PC-3 (cell line): ENCODE measurements around the gene SLC9A3. TPM values are rescaled to one million over a fixed set of nuclear protein-coding genes. Genes with fewer than 3 reads are reported as not detected.

ENCODE experiments used
- ATAC-seq: fragments of 200-7000 bp; cut with Tn5 transposase; 2 replicates; pipeline ENCODE4 v1.9.1; 2020; ENCODE audit warnings: mild to moderate bottlenecking, moderate library complexity
- BruUV-seq: library from RNA; stranded (reverse); fragments of 400-500 nt; replicated peaks from 2 replicates; lab custom pipeline; 2021; lab: Mats Ljungman, UMichigan
- CTCF ChIA-PET: fragments of 300-600 bp; sonication (Branson Sonifier 250); formaldehyde crosslinking; loops from one replicate; lab custom pipeline; 2022; ENCODE audit warnings: antibody characterized with exemption; lab: Charles Lee
- POLR2A ChIA-PET: fragments of 300-600 bp; sonication (Branson Sonifier 250); formaldehyde crosslinking; loops from one replicate; lab custom pipeline; 2022; ENCODE audit warnings: antibody characterized with exemption; ENCODE audit not compliant: unreplicated experiment; lab: Charles Lee
- DNase-seq: peaks from one replicate; pipeline ENCODE4 v3.0.0-alpha.2; 2015
- H2AFZ ChIP-seq: fragments of 300-600 bp; sonication (generic); 2 replicates; pipeline ENCODE4 v1.6.0; 2016; ENCODE audit warnings: antibody characterized with exemption, low read length
- H3F3A ChIP-seq: fragments of 300-600 bp; sonication (generic); one replicate; pipeline ENCODE4 v1.6.0; 2017; ENCODE audit warnings: antibody characterized with exemption, low read length, control low read depth, mild to moderate bottlenecking; ENCODE audit not compliant: unreplicated experiment
- H3K27ac ChIP-seq: fragments of 300-600 bp; sonication (generic); 2 replicates; pipeline ENCODE4 v1.5.1; 2016; ENCODE audit warnings: mild to moderate bottlenecking, low read length
- H3K27me3 ChIP-seq: fragments of 300-600 bp; sonication (generic); 2 replicates; pipeline ENCODE4 v1.6.1; 2016; ENCODE audit warnings: low read length, mixed read lengths
- H3K36me3 ChIP-seq: fragments of 300-600 bp; sonication (generic); 2 replicates; pipeline ENCODE4 v1.6.1; 2016; ENCODE audit warnings: low read depth, mixed run types, low read length, mixed read lengths
- H3K4me1 ChIP-seq: fragments of 300-600 bp; sonication (generic); 2 replicates; pipeline ENCODE4 v1.5.1; 2016; ENCODE audit warnings: low read length; ENCODE audit not compliant: insufficient read depth
- H3K4me2 ChIP-seq: fragments of 300-600 bp; sonication (generic); 2 replicates; pipeline ENCODE4 v1.6.0; 2016; ENCODE audit warnings: low read length
- H3K4me3 ChIP-seq: fragments of 300-600 bp; sonication (generic); 2 replicates; pipeline ENCODE4 v1.5.1; 2016; ENCODE audit warnings: mild to moderate bottlenecking, low read length, mixed read lengths
- H3K79me2 ChIP-seq: fragments of 300-600 bp; sonication (generic); 2 replicates; pipeline ENCODE4 v1.6.1; 2017; ENCODE audit warnings: low read length, mixed read lengths
- H3K9ac ChIP-seq: fragments of 300-600 bp; sonication (generic); 2 replicates; pipeline ENCODE4 v1.6.0; 2016; ENCODE audit warnings: mild to moderate bottlenecking, low read length
- H3K9me2 ChIP-seq: fragments of 300-600 bp; sonication (generic); replicated peaks from 2 replicates; pipeline ENCODE4 v1.6.1; 2016; ENCODE audit warnings: mixed run types, low read length, mixed read lengths
- H3K9me3 ChIP-seq: fragments of 300-600 bp; sonication (generic); 2 replicates; pipeline ENCODE4 v1.6.1; 2016; ENCODE audit warnings: low read length, mixed read lengths
- H4K20me1 ChIP-seq: fragments of 300-600 bp; sonication (generic); 2 replicates; pipeline ENCODE4 v1.6.1; 2016; ENCODE audit warnings: low read length, mixed read lengths
- CTCF ChIP-seq: fragments of 300-600 bp; sonication (generic); conservative IDR thresholded peaks from 2 replicates; pipeline ENCODE4 v1.5.1; 2017; ENCODE audit warnings: antibody characterized with exemption, low read depth, mild to moderate bottlenecking, low read length
- EZH2 ChIP-seq: fragments of 300-600 bp; sonication (generic); IDR thresholded peaks from one replicate; pipeline ENCODE4 v1.6.1; 2017; ENCODE audit warnings: antibody characterized with exemption, mild to moderate bottlenecking, low read length; ENCODE audit not compliant: unreplicated experiment
- EZH2phosphoT487 ChIP-seq: fragments of 300-600 bp; sonication (generic); IDR thresholded peaks from 2 replicates; pipeline ENCODE4 v1.6.1; 2018; ENCODE audit warnings: mild to moderate bottlenecking, antibody characterized with exemption, low read length, borderline replicate concordance
- intact Hi-C: fragments of 100-400 bp; cut with micrococcal nuclease; formaldehyde crosslinking; loops from 2 replicates; pipeline ENCODE4 v1.9.0; 2023
- microRNA-seq: library from miRNA; unstranded; fragments of <30 nt; microRNA quantifications from one replicate; pipeline ENCODE4 v1.1.0, GENCODE V29; 2020; ENCODE audit not compliant: unreplicated experiment
- total RNA-seq: library from RNA; depleted of rRNA; stranded (reverse); fragments of >200 nt; gene quantifications from 2 replicates; pipeline ENCODE4 v1.2.3, GENCODE V29; 2014; rRNA removed

The SLC9A3 gene
- total RNA-seq, 1 experiment from 2014 or later: 4.9 TPM

DNA sequence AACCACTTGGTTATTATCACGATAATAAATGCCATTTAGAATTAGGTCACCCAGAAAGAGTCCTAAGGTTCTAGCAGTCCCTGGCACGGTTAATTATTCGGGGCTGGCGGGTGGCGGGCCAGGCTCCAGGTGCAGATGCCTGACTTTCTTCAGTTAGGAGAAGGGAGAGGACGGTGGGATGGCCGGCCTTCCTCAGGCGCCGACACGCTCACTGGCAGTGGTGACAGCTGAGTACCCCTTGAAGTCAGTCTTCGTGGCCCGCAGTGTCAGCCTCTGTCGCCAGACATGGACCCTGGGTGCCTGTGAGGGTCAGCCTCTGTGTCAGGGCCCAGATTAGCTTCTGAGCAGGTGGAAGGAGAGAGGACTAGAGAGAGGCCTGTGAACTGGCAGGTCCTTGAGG is 102.3 kb downstream of the SLC9A3 start:
- Histone ChIP-seq H4K20me1 (no peaks in the 10 kb centered on the region), H2AFZ (no peak overlapping the region), H3K36me3 (no peaks in the 10 kb centered on the region), H3F3A (no peaks in the 10 kb centered on the region), H3K4me1 (no peaks in the 10 kb centered on the region; the same call in 1 of the 2 replicates), H3K79me2 (no peaks in the 10 kb centered on the region), H3K9me2 (no peaks in the 10 kb centered on the region), H3K4me2 (no peak overlapping the region), H3K4me3 (no peak overlapping the region), H3K9ac (no peak overlapping the region), H3K9me3 (no peaks in the 10 kb centered on the region), H3K27ac (no peak overlapping the region), H3K27me3 (no peaks in the 10 kb centered on the region)
- TF ChIP-seq EZH2phosphoT487 (no peak), CTCF (no peak), EZH2 (no peak)
- DNase-seq: no peak
- ChIA-PET CTCF (no interaction called here), POLR2A (no interaction called here)
- intact Hi-C loops: no loop called here
- no TSS peak for BruUV-seq
- ATAC-seq: no peak

GRCh38 chr5:421287-421880 is 102.9 kb downstream of the SLC9A3 start:
- Histone ChIP-seq H4K20me1 (no peaks in the 10 kb centered on the region), H3K27me3 (no peaks in the 10 kb centered on the region), H3K36me3 (no peaks in the 10 kb centered on the region), H3K79me2 (no peaks in the 10 kb centered on the region), H3K9me2 (no peaks in the 10 kb centered on the region), H3K4me2 (no peak overlapping the region), H3F3A (no peaks in the 10 kb centered on the region), H2AFZ (no peak overlapping the region), H3K9ac (no peak overlapping the region), H3K4me1 (no peaks in the 10 kb centered on the region; the same call in 1 of the 2 replicates), H3K27ac (no peak overlapping the region), H3K9me3 (no peaks in the 10 kb centered on the region), H3K4me3 (no peak overlapping the region)
- DNase-seq: no peak
- TF ChIP-seq EZH2phosphoT487 (no peak), CTCF (no peak), EZH2 (no peak)
- CTCF ChIA-PET: no interaction called here
- no peak for ATAC-seq
- BruUV-seq: no TSS peak
- intact Hi-C loops: no loop called here
- POLR2A ChIA-PET: no interaction called here

DNA sequence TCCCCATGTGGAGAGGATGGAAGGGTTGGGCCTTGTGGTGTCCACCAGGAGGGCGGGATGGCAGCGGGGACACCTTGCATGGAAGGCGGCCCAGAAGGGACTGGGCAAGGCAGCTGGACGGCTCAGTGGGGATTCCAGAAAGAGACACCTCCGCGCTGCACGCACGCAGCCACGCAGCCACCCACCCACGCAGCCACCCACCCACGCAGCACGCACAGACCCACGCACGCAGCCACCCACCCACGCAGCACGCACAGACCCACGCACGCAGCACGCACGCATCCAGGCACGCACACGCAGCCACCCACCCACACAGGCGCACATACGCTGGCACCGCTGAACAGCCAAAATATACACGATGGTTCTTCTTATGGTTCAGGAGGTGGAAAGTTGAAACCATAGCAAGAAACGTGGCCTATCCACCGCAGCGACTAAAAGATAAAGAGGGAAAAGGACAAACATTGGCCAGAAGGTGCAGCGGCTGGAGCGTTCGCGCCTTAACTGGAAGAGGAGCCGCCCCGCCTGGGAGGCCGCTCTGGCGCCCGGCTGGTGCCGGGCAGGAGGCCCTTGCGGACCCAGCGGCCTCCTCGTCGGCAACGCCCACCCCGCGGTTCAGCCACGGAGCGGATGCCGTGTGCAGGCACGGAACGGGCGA is 103.5 kb downstream of the SLC9A3 start:
- no peaks in the 10 kb centered on the region for H3K27me3 ChIP-seq
- no peaks in the 10 kb centered on the region for H3K9me3 ChIP-seq
- H3K36me3 ChIP-seq: no peaks in the 10 kb centered on the region
- no peaks in the 10 kb centered on the region for H3K9me2 ChIP-seq
- POLR2A ChIA-PET: no interaction called here
- no peak overlapping the region for H3K27ac ChIP-seq
- H3K79me2 ChIP-seq: no peaks in the 10 kb centered on the region
- no peak overlapping the region for H3K9ac ChIP-seq
- intact Hi-C loops: no loop called here
- H3K4me1 ChIP-seq: no peaks in the 10 kb centered on the region; the same call in 1 of the 2 replicates
- no peak overlapping the region for H3K4me3 ChIP-seq
- no peak overlapping the region for H3K4me2 ChIP-seq
- DNase-seq: no peak
- H3F3A ChIP-seq: no peaks in the 10 kb centered on the region
- no peak overlapping the region for H2AFZ ChIP-seq
- no peak for ATAC-seq
- CTCF ChIA-PET: no interaction called here
- no peak for TF ChIP-seq EZH2
- H4K20me1 ChIP-seq: no peaks in the 10 kb centered on the region
- no TSS peak for BruUV-seq

Small RNA genes lying within 50 kb of the gene (microRNA-seq; reads per million reads assigned to microRNA genes)
- not detected for gene MIR4456

Other genes starting within 250 kb of the SLC9A3 start
- gene AHRR, start 202.7 kb downstream of the SLC9A3 start, total RNA-seq: 1.6 and 1.9 TPM in 2 replicates
- 31.3 and 42.1 TPM in 2 replicates for gene EXOC3, start 81.3 kb downstream of the SLC9A3 start, total RNA-seq
- 17.3 and 23.6 TPM in 2 replicates for gene CEP72, start 87.9 kb upstream of the SLC9A3 start, total RNA-seq
- 1.7 and 1.9 TPM in 2 replicates for gene TPPP, start 168.9 kb upstream of the SLC9A3 start, total RNA-seq